Heart right ventricle (tissue), 16 donors: ENCODE measurements around the gene SULT2B1. TPM values are rescaled to one million over a fixed set of nuclear protein-coding genes. Genes with fewer than 3 reads are reported as not detected.

Experiments used
- ATAC-seq, 8 donors: fragments of 200-7000 bp; cut with Tn5 transposase; one replicate each; pipeline ENCODE4 v1.9.1; 2020; ENCODE audit warnings: mild to moderate bottlenecking in 8 of 8, moderate library complexity in 8 of 8, moderate number of reproducible peaks in 1 of 8
- DNase-seq, 2 donors: peaks; one replicate each; pipeline ENCODE4 v3.0.0-alpha.2; 2020
- H3K27ac ChIP-seq, 10 donors: fragments of 200-600 bp; sonication (generic) in 2 of 10; one replicate each; pipeline versions ENCODE4 v1.5.0 to v1.8.0; 2020 to 2022; ENCODE audit warnings: mild to moderate bottlenecking in 3 of 10
- H3K27me3 ChIP-seq, 7 donors: fragments of 200-600 bp; one replicate each; pipeline ENCODE4 v1.8.0; 2021 to 2022; ENCODE audit warnings: mild to moderate bottlenecking in 2 of 7
- H3K36me3 ChIP-seq, 9 donors: fragments of 200-600 bp; sonication (generic) in 1 of 9; one replicate each; pipeline versions ENCODE4 v1.5.0 to v1.8.0; 2020 to 2022; ENCODE audit warnings: mild to moderate bottlenecking in 2 of 9
- H3K4me1 ChIP-seq, 9 donors: fragments of 200-600 bp; sonication (generic) in 1 of 9; one replicate each; pipeline versions ENCODE4 v1.5.0 to v1.8.0; 2020 to 2022; ENCODE audit warnings: mild to moderate bottlenecking in 4 of 9
- H3K4me3 ChIP-seq, 10 donors: fragments of 200-600 bp; sonication (generic) in 2 of 10; one replicate each; pipeline versions ENCODE4 v1.5.0 to v1.8.0; 2020 to 2022; ENCODE audit warnings: mild to moderate bottlenecking in 7 of 10, moderate library complexity in 2 of 10
- H3K9me3 ChIP-seq, 11 donors: fragments of 200-600 bp in 10 of 11; sonication (generic) in 2 of 11; one replicate each; pipeline versions ENCODE4 v1.5.0 to v1.8.0; 2013 to 2022; ENCODE audit warnings: mild to moderate bottlenecking in 2 of 11, control low read depth in 1 of 11, moderate library complexity in 1 of 11
- WGBS, 2 donors: extraction: QIAGEN DNeasy Blood & Tissue Kit; methylation state at CpG; one replicate each; pipeline ENCODE4 v1.1.7; 2013; ENCODE audit warnings: inconsistent platforms in 1 of 2; 5-methylcytosine and 5-hydroxymethylcytosine counted together
- intact Hi-C, 10 donors: fragments of 100-400 bp; cut with DNase I; formaldehyde crosslinking; loops; one replicate each; pipeline versions ENCODE4 v1.11.1 to v1.14.2; 2022
- polyA plus RNA-seq, 2 donors: library from polyadenylated mRNA; stranded (reverse); fragments of 200-250 nt; gene quantifications; one replicate each; pipeline ENCODE4 v1.2.3, GENCODE V29; 2013
- total RNA-seq, 10 donors: library from RNA; stranded (reverse); fragmentation: NEBNext Ultra II Directional in 3 of 10; extraction: Animal tissue kit (Norgen Biotek cat#: 25700) in 3 of 10; gene quantifications; one replicate each; pipeline versions ENCODE4 v1.2.1 to v1.2.4, GENCODE V29; 2021 to 2023
- TF ChIP-seq, protein P1 (sequence below), 9 donors: fragments of 200-600 bp; sonication (generic) in 2 of 9; IDR thresholded peaks; one replicate each; pipeline versions ENCODE4 v1.5.0 to v1.8.0; 2021 to 2022; ENCODE audit warnings: antibody characterized with exemption in 9 of 9, mild to moderate bottlenecking in 5 of 9, moderate library complexity in 1 of 9
- donor health status: Arrhythmogenic right ventricular cardiomyopathy.
- donor health status: ischemic (EF 13 %, LVEDD 7.1; RV severe dilation, severe dysfunction).
- donor health status: healthy with polysubstance abuse.
- donor health status: DM: no; HTN: yes; CAD: no.
- donor health status: DM: no; HTN: no; CAD: no.
- donor health status: ischemic (EF 25% LVEDD 6.9; RV normal size, moderate dysfunction).
- donor health status: ischemic (EF 25% LVEDD 5.7; RV mildly dilated, moderate dysfunction).
- donor health status: healthy.
- donor health status: DM: yes; HTN: yes; CAD: no.
- donor health status: Ischemic cardiomyopathy.
- donor health status: ischemic (EF 35%, LVEDD 5.7; RV mildly dilated, moderate dysfunction).
- donor health status: nonischemic (EF 11% LVEDD 7.7; RV severe dilation, severe dysfunction).
- donor health status: DM: yes; HTN: yes; CAD: no.
- donor health status: PGD.
- donor health status: ischemic (EF 29% LVEDD 5.4; RV normal size, mild dysfunction).
- donor health status: nonischemic (EF 23%, LVEDD 6.1; RV moderate dilation, normal function).

Gene SULT2B1
- total and polyA plus RNA-seq, 12 donors, result 0.13 to 0.70 (median 0.42) TPM; not detected in 7

- no peaks in the 10 kb centered on the region for H3K27me3 ChIP-seq
- peaks cover 0 to 6% (median 4%) of the 10 kb centered on the region in 9 donors for H3K4me1 ChIP-seq
- no peak for DNase-seq
- H3K9me3 ChIP-seq, result no peaks in the 10 kb centered on the region
- 44 to 52% methylated on average over 3 of the region's 3 CpGs for WGBS, 2 donors
- no peaks in the 10 kb centered on the region for H3K36me3 ChIP-seq
- H3K27ac ChIP-seq, result no peak overlapping the region
- intact Hi-C loops, result no loop called here
- no peak for ATAC-seq
- H3K4me3 ChIP-seq, result no peak overlapping the region
- TF ChIP-seq, protein P1, sequence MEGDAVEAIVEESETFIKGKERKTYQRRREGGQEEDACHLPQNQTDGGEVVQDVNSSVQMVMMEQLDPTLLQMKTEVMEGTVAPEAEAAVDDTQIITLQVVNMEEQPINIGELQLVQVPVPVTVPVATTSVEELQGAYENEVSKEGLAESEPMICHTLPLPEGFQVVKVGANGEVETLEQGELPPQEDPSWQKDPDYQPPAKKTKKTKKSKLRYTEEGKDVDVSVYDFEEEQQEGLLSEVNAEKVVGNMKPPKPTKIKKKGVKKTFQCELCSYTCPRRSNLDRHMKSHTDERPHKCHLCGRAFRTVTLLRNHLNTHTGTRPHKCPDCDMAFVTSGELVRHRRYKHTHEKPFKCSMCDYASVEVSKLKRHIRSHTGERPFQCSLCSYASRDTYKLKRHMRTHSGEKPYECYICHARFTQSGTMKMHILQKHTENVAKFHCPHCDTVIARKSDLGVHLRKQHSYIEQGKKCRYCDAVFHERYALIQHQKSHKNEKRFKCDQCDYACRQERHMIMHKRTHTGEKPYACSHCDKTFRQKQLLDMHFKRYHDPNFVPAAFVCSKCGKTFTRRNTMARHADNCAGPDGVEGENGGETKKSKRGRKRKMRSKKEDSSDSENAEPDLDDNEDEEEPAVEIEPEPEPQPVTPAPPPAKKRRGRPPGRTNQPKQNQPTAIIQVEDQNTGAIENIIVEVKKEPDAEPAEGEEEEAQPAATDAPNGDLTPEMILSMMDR (IDR thresholded peaks at IDR 0.05), result no peak
These were observed 26.9 kb downstream of the SULT2B1 start for GRCh38 chr19:48578891-48579290.

GRCh38 chr19:48582168-48582567 is 30.2 kb downstream of the SULT2B1 start:
- intact Hi-C loops, result loop anchor here in 7 of 10 donors (5.0 to 10.0 kb wide), 8 partner anchors 70 to 317 kb away; partner anchors contain the start of genes LMTK3 (in 2 of the 7) and EMP3 (in 1 of the 7)
- H3K9me3 ChIP-seq, result no peaks in the 10 kb centered on the region
- H3K4me3 ChIP-seq, result no peak overlapping the region
- no peaks in the 10 kb centered on the region for H3K36me3 ChIP-seq
- H3K27ac ChIP-seq, result no peak overlapping the region
- ATAC-seq (no peak), DNase-seq (no peak)
- H3K4me1 ChIP-seq, result peaks cover 0 to 9% (median 7%) of the 10 kb centered on the region in 9 donors
- TF ChIP-seq, protein P1 (IDR thresholded peaks at IDR 0.05), result no peak
- no peaks in the 10 kb centered on the region for H3K27me3 ChIP-seq
- 81 to 86% methylated on average over 2 of the region's 2 CpGs for WGBS, 2 donors

DNA sequence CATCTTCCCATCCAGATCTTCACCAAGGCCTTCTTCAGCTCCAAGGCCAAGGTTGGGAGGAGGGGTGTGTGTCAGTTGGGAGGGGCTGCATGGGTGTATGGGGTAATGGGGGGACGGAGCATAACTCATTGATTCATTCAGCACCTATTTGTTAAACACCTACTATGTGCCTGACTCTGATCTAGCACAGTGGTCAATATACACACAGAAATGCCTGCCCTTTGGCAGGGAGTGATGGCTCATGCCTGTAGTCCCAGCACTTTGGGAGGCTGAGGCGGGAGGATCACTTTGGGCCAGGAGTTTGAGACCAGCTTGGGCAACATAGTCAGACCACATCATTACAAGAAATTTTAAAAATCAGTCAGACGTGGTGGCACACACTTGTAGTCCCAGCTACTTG is 35.4 kb downstream of the SULT2B1 start:
- intact Hi-C loops, result loop anchor here in 9 of 10 donors (2.0 to 10.0 kb wide), 9 partner anchors 80 to 323 kb away; partner anchors contain the start of gene EMP3 (in 1 of the 9)
- peaks cover 0 to 20% (median 12%) of the 10 kb centered on the region in 9 donors for H3K4me1 ChIP-seq
- no peaks in the 10 kb centered on the region for H3K9me3 ChIP-seq
- H3K36me3 ChIP-seq, result no peaks in the 10 kb centered on the region
- ATAC-seq, result no peak
- no peak overlapping the region for H3K4me3 ChIP-seq
- H3K27me3 ChIP-seq, result no peaks in the 10 kb centered on the region
- TF ChIP-seq, protein P1 (IDR thresholded peaks at IDR 0.05), result no peak
- no peak overlapping the region for H3K27ac ChIP-seq
- no peak for DNase-seq
- 91 to 93% methylated on average over 3 of the region's 3 CpGs for WGBS, 2 donors

DNA sequence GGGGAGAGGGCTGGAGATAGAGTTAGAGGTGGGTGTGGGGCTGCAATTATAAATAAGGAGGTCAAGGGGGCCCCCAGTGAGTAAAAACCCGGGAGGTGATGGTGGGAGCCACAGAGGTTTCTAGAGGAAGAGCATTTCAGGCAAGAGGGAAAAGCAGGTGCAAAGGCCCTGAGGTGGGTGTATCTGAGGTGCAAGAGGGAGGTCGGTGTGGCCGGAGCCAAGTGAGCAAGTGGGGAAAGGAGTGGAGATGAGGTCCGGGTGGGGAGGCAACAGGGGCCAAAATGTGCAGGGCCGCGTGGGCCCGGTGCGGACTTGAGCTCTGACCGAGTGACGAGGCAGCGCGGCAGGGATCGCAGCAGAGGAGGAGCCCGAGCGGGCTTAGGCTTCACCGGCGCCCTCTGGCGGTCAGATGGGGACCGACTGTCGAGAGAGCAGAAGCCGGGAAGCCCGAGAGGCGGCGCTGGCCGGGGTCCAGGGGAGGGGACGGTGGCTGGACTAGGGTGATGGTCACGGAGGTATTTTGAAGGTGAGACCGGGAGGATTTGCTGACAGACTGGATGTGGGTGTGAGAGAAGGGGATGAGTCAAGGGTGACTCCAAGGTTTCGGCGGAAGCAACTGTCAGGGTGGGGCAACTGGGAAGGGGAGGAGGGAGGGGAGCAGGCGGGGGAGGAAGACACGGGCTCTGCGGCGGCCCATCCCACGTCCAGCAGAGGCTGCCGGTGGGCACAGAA is 36.9 kb downstream of the SULT2B1 start:
- H3K4me1 ChIP-seq, result peaks cover 0 to 15% (median 8%) of the 10 kb centered on the region in 9 donors
- ATAC-seq (peak; percentile 77 to 90 (median 88)), DNase-seq (peak; percentile 89 to 94)
- intact Hi-C loops, result loop anchor here in 9 of 10 donors (1.0 to 10.0 kb wide), 11 partner anchors 29 to 324 kb away; partner anchors contain the start of gene EMP3 (in 1 of the 9)
- H3K27ac ChIP-seq, result peak overlapping the region in 2 of 10 donors; percentile 0 to 74
- no peaks in the 10 kb centered on the region for H3K36me3 ChIP-seq
- H3K27me3 ChIP-seq, result no peaks in the 10 kb centered on the region
- 4 to 5% methylated on average over 35 to 36 of the region's 36 CpGs for WGBS, 2 donors
- TF ChIP-seq, protein P1 (IDR thresholded peaks at IDR 0.05), result peak; percentile 80 to 98 (median 94)
- H3K9me3 ChIP-seq, result no peaks in the 10 kb centered on the region
- H3K4me3 ChIP-seq, result peak overlapping the region in 9 of 10 donors; percentile 21 to 52 (median 47)
